ENCODE results near the gene PTPRO.
A peak's percentile ranks its signal among the peaks of the same experiment; 100 is the strongest.

Gene PTPRO

DNA sequence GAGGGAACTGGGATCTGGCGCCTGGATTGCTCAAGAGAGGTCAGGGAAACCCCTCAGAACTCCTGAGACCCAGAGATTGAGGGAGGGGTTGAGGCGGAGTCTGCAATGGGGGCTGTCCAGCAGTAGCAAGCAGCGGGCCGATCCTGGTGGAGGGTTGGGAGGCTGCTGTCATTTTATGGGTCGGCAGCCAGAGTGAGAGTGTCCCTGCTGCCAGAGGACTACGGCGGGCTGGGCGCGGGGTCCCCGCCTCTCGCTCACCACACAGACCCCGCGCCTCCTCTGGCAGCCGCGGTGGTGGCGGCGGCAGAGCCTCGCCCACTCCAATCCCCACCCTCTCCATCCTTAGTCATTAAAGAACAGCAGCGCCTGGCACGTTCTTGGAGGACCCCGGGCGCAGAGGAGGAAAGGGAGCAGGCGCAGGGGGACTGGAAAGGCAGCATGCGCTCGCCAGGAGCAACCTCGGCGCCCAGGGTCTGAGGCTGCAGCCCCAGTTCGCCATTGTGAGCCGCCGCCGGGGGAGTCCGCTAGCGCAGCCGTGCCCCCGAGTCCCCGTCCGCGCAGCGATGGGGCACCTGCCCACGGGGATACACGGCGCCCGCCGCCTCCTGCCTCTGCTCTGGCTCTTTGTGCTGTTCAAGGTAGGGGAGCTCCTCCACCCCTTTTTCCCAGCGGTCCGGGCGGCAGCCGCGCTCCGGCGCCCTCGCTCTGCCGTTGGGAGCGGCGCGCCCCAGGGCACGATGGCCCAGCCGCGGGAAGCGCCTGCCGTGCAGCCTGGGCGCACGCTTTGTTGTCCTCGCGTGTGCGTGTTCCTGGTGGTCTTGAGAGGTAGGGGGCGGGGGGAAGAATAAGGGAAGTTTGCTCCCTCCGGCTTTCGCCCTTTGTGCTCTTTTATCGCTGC, at the start of gene PTPRO:
PTPRO (plus strand) TSS at position 345 of the 898 bp plus-strand sequence.
- TF ChIP-seq, protein P1, sequence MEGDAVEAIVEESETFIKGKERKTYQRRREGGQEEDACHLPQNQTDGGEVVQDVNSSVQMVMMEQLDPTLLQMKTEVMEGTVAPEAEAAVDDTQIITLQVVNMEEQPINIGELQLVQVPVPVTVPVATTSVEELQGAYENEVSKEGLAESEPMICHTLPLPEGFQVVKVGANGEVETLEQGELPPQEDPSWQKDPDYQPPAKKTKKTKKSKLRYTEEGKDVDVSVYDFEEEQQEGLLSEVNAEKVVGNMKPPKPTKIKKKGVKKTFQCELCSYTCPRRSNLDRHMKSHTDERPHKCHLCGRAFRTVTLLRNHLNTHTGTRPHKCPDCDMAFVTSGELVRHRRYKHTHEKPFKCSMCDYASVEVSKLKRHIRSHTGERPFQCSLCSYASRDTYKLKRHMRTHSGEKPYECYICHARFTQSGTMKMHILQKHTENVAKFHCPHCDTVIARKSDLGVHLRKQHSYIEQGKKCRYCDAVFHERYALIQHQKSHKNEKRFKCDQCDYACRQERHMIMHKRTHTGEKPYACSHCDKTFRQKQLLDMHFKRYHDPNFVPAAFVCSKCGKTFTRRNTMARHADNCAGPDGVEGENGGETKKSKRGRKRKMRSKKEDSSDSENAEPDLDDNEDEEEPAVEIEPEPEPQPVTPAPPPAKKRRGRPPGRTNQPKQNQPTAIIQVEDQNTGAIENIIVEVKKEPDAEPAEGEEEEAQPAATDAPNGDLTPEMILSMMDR (IDR thresholded peaks at IDR 0.05; ENCODE audit: low read depth, low read length), result no peak
- H3K4me3 ChIP-seq (ENCODE audit: low read depth, low read length), result peak within 1 kb of the TSS; percentile 25

DNA sequence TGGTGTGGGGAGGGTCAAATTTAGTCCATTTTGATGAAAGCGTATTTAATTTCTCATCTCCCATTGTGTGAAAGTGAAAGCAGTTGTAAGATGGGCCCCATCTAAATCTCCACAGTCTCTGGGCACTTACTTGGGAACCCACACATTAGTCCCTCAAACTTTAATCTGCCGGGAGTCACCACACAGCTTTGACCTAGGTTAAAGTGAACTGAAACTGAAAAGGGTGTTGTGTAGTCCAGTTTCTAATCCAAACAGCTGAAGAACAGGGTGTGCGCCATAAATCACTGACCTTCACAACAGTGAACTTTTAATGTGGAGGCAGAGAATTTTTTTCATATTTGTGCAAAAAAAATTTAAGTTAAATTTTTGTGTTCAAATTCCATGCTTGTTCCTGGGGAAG, 48.4 kb upstream of the PTPRO start:
- H3K4me3 ChIP-seq (ENCODE audit: low read depth, low read length), result no peak overlapping the region
- TF ChIP-seq, protein P1 (IDR thresholded peaks at IDR 0.05; ENCODE audit: low read depth, low read length), result no peak

DNA sequence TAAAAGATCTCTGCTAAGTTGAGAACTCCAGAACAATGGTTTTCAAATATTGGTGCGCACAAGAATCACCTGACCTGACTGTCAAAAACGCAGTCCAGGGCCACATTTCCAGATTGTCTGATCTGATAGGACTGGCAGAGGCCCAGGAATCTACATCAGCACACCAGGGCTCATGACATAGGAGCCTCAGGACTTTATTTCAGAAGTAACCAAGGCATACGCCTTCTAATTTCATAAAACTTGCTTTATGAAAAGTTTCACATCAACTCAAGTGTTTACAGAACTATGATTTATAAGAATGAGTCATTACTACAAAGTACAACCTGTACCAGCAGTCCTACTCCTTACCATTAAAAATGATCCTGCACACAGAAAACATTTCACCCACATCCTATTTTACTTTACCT, 47.7 kb upstream of the PTPRO start:
- H3K4me3 ChIP-seq (ENCODE audit: low read depth, low read length), result no peak overlapping the region
- TF ChIP-seq, protein P1 (IDR thresholded peaks at IDR 0.05; ENCODE audit: low read depth, low read length), result no peak

DNA sequence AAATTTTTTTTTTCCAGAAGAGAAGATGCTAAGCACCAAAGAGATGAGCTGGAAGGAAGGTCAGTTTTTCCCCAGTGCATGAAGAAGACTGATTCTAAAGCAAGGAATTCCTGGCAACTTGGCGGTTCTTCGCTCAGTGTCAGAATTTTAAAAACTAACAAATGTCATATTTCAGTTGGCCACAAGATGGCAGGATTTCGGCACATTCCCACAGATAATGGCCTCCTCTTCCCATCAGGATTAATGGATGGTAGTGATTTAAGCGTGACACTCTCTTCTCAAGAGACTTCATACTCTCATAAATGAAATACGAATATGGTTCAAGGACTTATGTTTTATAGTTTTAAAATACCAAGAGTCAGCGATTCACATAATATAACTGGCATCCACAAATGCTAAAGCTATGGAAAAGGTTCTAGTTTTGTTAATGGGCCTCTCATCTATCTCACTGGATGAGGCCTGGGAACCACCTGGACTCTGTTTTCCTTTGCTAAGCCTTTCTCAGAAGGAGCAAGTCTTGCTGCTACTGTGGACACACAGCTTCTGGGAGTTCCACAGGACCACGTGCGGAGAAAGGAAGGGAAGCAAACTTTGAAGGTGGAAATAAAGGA, 46.1 kb upstream of the PTPRO start:
- no peak overlapping the region for H3K4me3 ChIP-seq (ENCODE audit: low read depth, low read length)
- TF ChIP-seq, protein P1 (IDR thresholded peaks at IDR 0.05; ENCODE audit: low read depth, low read length), result peak; percentile 32; the same call in 1 of the 2 replicates

DNA sequence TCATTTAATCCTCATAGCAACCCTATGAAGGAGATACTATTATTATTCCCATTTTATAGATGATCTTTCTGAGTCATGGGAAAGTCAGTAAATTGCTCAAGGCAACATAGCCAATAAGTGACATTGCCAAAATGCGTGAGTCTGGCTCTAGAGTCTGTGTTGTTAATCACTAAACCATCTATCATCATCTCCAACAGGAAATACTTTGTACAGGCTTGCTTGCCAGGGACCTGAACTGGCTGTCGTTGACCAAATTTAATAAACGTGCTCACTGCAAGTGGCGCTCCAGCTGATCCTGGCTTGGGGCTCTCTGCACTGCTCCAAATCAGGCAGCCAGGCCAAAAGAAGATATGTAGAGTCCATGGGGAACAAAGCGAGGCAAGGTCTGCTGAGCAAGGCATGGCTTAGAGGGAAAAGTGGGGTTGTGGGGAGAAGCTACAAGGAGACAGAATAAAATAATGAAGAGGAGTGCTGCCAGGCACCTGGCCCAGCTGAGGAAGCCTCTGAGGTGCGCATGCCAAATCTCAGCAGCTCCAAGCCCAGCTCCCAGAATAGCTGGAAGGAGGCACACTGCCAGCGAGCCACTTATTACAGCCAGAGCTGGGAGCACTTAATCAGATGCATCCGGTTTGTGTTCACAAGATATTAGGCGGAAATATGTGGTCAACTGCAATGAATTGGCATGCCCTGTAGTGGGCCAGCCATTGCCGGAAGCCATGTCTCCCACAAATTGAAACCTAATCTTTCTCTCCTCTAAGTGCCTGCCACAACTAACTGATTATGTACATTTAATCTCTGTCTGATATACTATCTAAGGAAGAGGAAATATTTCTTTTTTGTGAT, 43.3 kb upstream of the PTPRO start:
- TF ChIP-seq, protein P1 (IDR thresholded peaks at IDR 0.05; ENCODE audit: low read depth, low read length), result no peak

DNA sequence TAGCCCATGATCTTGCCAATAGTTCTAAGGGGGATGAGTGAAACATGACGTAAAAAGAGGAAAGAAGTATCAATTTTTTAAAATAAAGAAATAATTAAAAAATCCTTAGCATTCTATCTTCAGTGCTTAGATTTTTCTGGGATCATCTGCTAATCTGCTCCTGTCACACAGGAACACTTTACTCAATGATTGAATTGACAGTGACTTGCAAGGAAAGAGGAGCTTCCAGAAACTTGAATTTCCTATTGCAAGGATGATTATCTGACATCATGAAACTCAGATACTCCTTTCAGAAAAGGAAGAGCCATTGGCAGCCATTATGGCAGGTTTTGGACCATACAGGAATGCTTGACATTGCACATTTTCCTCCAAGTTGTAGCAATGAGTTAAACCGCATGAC, 41.4 kb upstream of the PTPRO start:
- TF ChIP-seq, protein P1 (IDR thresholded peaks at IDR 0.05; ENCODE audit: low read depth, low read length), result no peak
- H3K4me3 ChIP-seq (ENCODE audit: low read depth, low read length), result no peak overlapping the region

More for the DNA sequence above, 43.3 kb upstream of the PTPRO start:
- no peak overlapping the region for H3K4me3 ChIP-seq (ENCODE audit: low read depth, low read length)

Measured in WI38 (cell line).